SJSA1 (cell line): ENCODE measurements around the gene APH1B. TPM values are rescaled to one million over a fixed set of nuclear protein-coding genes. Genes with fewer than 3 reads are reported as not detected.
"Not testable (repeated sequence)": the region's sequence is repeated elsewhere in the genome, so short reads cannot be mapped to it uniquely, and the experiment has no call there.

Experiments
- DNase-seq, 2 experiments: peaks; one replicate each; pipeline ENCODE4 v3.0.0-alpha.2; 2015 to 2020; ENCODE audit warnings: low spot score in 2 of 2, low read depth in 1 of 2
- H3K27ac ChIP-seq: fragments of 250-450 bp; sonication (Bioruptor Pico); 2 replicates; pipeline ENCODE4 v1.5.1; 2020; ENCODE audit warnings: mild to moderate bottlenecking, moderate library complexity
- H3K27me3 ChIP-seq: fragments of 250-450 bp; sonication (Bioruptor Pico); replicated peaks from 2 replicates; pipeline ENCODE4 v1.5.1; 2020; ENCODE audit warnings: mild to moderate bottlenecking, moderate library complexity
- H3K36me3 ChIP-seq: fragments of 250-450 bp; sonication (Bioruptor Pico); 2 replicates; pipeline ENCODE4 v1.5.1; 2020; ENCODE audit warnings: mild to moderate bottlenecking
- H3K4me1 ChIP-seq: fragments of 250-450 bp; sonication (Bioruptor Pico); replicated peaks from 2 replicates; pipeline ENCODE4 v1.6.1; 2021; ENCODE audit warnings: mild to moderate bottlenecking
- H3K4me3 ChIP-seq: fragments of 250-450 bp; sonication (Bioruptor Pico); 2 replicates; pipeline ENCODE4 v1.5.1; 2020; ENCODE audit warnings: mild to moderate bottlenecking
- H3K9me3 ChIP-seq: fragments of 250-450 bp; sonication (Bioruptor Pico); replicated peaks from 2 replicates; pipeline ENCODE4 v1.5.1; 2020; ENCODE audit warnings: mild to moderate bottlenecking
- total RNA-seq: library from RNA; depleted of rRNA; stranded (reverse); fragments of >200 nt; shearing (Covaris generic); gene quantifications from 2 replicates; pipeline ENCODE4 v1.2.3, GENCODE V29; 2014

APH1B gene
- total RNA-seq, 1 experiment from 2014 or later: 26.8 TPM

- Histone ChIP-seq H3K27ac (no peak overlapping the region), H3K36me3 (no peaks in the 10 kb centered on the region), H3K27me3 (no peaks in the 10 kb centered on the region), H3K4me3 (no peak overlapping the region), H3K9me3 (no peaks in the 10 kb centered on the region), H3K4me1 (peaks cover 35% of the 10 kb centered on the region)
- DNase-seq: no peak
Observed at GRCh38 chr15:63335543-63336240, 58.3 kb downstream of the APH1B start.

- DNase-seq: no peak
- Histone ChIP-seq H3K4me1 (peaks cover 22% of the 10 kb centered on the region), H3K4me3 (no peak overlapping the region), H3K36me3 (no peaks in the 10 kb centered on the region), H3K27me3 (no peaks in the 10 kb centered on the region), H3K27ac (no peak overlapping the region), H3K9me3 (no peaks in the 10 kb centered on the region)
Observed at GRCh38 chr15:63337046-63337445, 59.6 kb downstream of the APH1B start.

GRCh38 chr15:63338170-63338569, 60.8 kb downstream of the APH1B start:
- Histone ChIP-seq H3K36me3 (no peaks in the 10 kb centered on the region), H3K9me3 (no peaks in the 10 kb centered on the region), H3K4me3 (no peak overlapping the region), H3K27me3 (no peaks in the 10 kb centered on the region), H3K27ac (no peak overlapping the region), H3K4me1 (peaks cover 10% of the 10 kb centered on the region)
- DNase-seq: no peak

- peaks cover 9% of the 10 kb centered on the region for H3K4me1 ChIP-seq
- H3K4me3 ChIP-seq: no peak overlapping the region
- no peak for DNase-seq
- no peaks in the 10 kb centered on the region for H3K27me3 ChIP-seq
- H3K27ac ChIP-seq: no peak overlapping the region
- no peaks in the 10 kb centered on the region for H3K36me3 ChIP-seq
- no peaks in the 10 kb centered on the region for H3K9me3 ChIP-seq
Observed at GRCh38 chr15:63339006-63339766, 61.8 kb downstream of the APH1B start.

GRCh38 chr15:63339836-63340235, 62.4 kb downstream of the APH1B start:
- Histone ChIP-seq H3K36me3 (no peaks in the 10 kb centered on the region), H3K27me3 (no peaks in the 10 kb centered on the region), H3K9me3 (no peaks in the 10 kb centered on the region), H3K27ac (no peak overlapping the region), H3K4me1 (peaks cover 5% of the 10 kb centered on the region), H3K4me3 (no peak overlapping the region)
- DNase-seq: no peak

- peaks cover 7% of the 10 kb centered on the region; the same call in 1 of the 2 replicates for H3K4me1 ChIP-seq
- no peak for DNase-seq
- no peaks in the 10 kb centered on the region for H3K27me3 ChIP-seq
- H3K4me3 ChIP-seq: no peak overlapping the region
- H3K27ac ChIP-seq: no peak overlapping the region
- no peaks in the 10 kb centered on the region for H3K9me3 ChIP-seq
- H3K36me3 ChIP-seq: no peaks in the 10 kb centered on the region
Observed at GRCh38 chr15:63340353-63340752, 62.9 kb downstream of the APH1B start.

GRCh38 chr15:63340878-63341277, 63.5 kb downstream of the APH1B start:
- Histone ChIP-seq H3K36me3 (no peaks in the 10 kb centered on the region), H3K4me1 (peaks cover 7% of the 10 kb centered on the region; the same call in 1 of the 2 replicates), H3K9me3 (no peaks in the 10 kb centered on the region), H3K27ac (no peak overlapping the region), H3K4me3 (no peak overlapping the region), H3K27me3 (no peaks in the 10 kb centered on the region)
- no peak for DNase-seq

- no peak for DNase-seq
- Histone ChIP-seq H3K36me3 (no peaks in the 10 kb centered on the region), H3K9me3 (no peaks in the 10 kb centered on the region), H3K4me1 (peaks cover 10% of the 10 kb centered on the region), H3K27me3 (no peaks in the 10 kb centered on the region), H3K27ac (no peak overlapping the region), H3K4me3 (no peak overlapping the region)
Observed at GRCh38 chr15:63341898-63342297, 64.5 kb downstream of the APH1B start.

- H3K36me3 ChIP-seq, DNase-seq, H3K27ac ChIP-seq, H3K4me3 ChIP-seq, H3K27me3 ChIP-seq, H3K9me3 ChIP-seq: not testable (repeated sequence)
- peaks cover 22% of the 10 kb centered on the region for H3K4me1 ChIP-seq
Observed at GRCh38 chr15:63342996-63343562, 65.7 kb downstream of the APH1B start.

- Histone ChIP-seq H3K4me3 (no peak overlapping the region), H3K36me3 (no peaks in the 10 kb centered on the region), H3K9me3 (no peaks in the 10 kb centered on the region), H3K4me1 (peaks cover 33% of the 10 kb centered on the region), H3K27me3 (no peaks in the 10 kb centered on the region), H3K27ac (no peak overlapping the region)
- DNase-seq: no peak
Observed at GRCh38 chr15:63344731-63345390, 67.5 kb downstream of the APH1B start.

- no peak for DNase-seq
- Histone ChIP-seq H3K27ac (no peak overlapping the region), H3K4me1 (peaks cover 37% of the 10 kb centered on the region)
Observed at GRCh38 chr15:63345391-63345752, 68.0 kb downstream of the APH1B start.

GRCh38 chr15:63347074-63347857, 69.9 kb downstream of the APH1B start:
- DNase-seq: peak in 1 of 2 experiments; percentile 40
- Histone ChIP-seq H3K27ac (no peak overlapping the region), H3K4me1 (peaks cover 41% of the 10 kb centered on the region), H3K36me3 (no peaks in the 10 kb centered on the region), H3K27me3 (no peaks in the 10 kb centered on the region), H3K4me3 (no peak overlapping the region), H3K9me3 (no peaks in the 10 kb centered on the region)

More at GRCh38 chr15:63345391-63345752, 68.0 kb downstream of the APH1B start:
- H3K36me3 ChIP-seq: no peaks in the 10 kb centered on the region
- H3K27me3 ChIP-seq: no peaks in the 10 kb centered on the region
- no peaks in the 10 kb centered on the region for H3K9me3 ChIP-seq
- H3K4me3 ChIP-seq: no peak overlapping the region

GRCh38 chr15:63348392-63348791, 71.0 kb downstream of the APH1B start:
- no peaks in the 10 kb centered on the region for H3K9me3 ChIP-seq
- peak in 1 of 2 experiments; percentile 49 for DNase-seq
- no peaks in the 10 kb centered on the region for H3K36me3 ChIP-seq
- peaks cover 41% of the 10 kb centered on the region for H3K4me1 ChIP-seq
- peak overlapping the region; percentile 50 for H3K27ac ChIP-seq
- no peaks in the 10 kb centered on the region for H3K27me3 ChIP-seq
- H3K4me3 ChIP-seq: no peak overlapping the region
